Peyer's patch (tissue), 4 donors: ENCODE data around the gene TPRN.
A peak's percentile ranks its signal among the peaks of the same experiment; 100 is the strongest.

Experiments
- POLR2A ChIP-seq, 2 donors: fragments of 450-650 bp; IDR thresholded peaks; one replicate each; pipeline ENCODE4 v1.5.1; 2017; ENCODE audit warnings: antibody characterized with exemption in 2 of 2, mild to moderate bottlenecking in 2 of 2, moderate library complexity in 2 of 2
- TF ChIP-seq, protein P1 (sequence below), 6 experiments: fragments of 450-650 bp in 4 of 6; fragments of 200-600 bp in 2 of 6; sonication (generic) in 1 of 6; IDR thresholded peaks; one replicate each; pipeline ENCODE4 v1.5.1; 2017 to 2019; ENCODE audit warnings: antibody characterized with exemption in 6 of 6, mild to moderate bottlenecking in 3 of 6, moderate library complexity in 1 of 6

DNA sequence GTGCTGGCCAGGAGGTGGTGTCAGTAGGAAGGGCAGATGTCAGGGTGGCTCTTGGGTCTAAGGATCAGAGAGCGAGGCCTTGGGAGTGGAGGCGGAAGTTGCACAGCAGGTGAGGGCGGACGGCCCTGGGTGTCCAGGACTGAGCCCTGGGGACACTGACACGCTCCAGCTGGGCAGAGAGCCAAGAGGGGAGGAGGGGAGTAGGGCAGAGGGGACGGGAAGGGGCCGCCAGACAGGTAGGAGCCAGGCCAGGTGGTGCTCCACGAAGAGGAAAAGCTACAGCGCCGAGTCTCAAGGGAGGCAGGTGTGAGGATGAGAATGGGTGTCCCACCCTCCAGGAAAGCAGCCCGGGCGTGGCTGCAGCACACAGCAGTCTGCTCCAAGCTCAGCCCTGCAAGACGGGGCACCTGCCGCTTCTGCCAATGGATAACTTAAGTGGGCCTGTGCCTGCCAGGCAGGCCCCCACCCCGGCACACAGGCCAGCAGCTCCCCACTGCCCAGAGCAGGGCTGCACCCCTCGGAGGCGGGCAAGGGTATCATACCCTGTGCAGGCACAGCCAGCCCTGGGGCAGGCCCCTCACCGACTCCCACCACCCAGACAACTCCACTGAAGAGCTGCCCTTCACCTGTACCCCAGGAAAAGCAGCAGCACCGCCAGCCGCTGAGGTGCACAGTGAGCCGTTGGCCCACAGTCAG is 4.9 kb downstream of the TPRN start:
- TF ChIP-seq, protein P1, sequence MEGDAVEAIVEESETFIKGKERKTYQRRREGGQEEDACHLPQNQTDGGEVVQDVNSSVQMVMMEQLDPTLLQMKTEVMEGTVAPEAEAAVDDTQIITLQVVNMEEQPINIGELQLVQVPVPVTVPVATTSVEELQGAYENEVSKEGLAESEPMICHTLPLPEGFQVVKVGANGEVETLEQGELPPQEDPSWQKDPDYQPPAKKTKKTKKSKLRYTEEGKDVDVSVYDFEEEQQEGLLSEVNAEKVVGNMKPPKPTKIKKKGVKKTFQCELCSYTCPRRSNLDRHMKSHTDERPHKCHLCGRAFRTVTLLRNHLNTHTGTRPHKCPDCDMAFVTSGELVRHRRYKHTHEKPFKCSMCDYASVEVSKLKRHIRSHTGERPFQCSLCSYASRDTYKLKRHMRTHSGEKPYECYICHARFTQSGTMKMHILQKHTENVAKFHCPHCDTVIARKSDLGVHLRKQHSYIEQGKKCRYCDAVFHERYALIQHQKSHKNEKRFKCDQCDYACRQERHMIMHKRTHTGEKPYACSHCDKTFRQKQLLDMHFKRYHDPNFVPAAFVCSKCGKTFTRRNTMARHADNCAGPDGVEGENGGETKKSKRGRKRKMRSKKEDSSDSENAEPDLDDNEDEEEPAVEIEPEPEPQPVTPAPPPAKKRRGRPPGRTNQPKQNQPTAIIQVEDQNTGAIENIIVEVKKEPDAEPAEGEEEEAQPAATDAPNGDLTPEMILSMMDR (IDR thresholded peaks at IDR 0.05) = peak in 2 of 6 experiments; percentile 18 to 30
- TF ChIP-seq POLR2A (IDR thresholded peaks at IDR 0.05) = peak; percentile 49 to 64
